ENCODE measurements around the gene FARS2.

Gene FARS2

DNA sequence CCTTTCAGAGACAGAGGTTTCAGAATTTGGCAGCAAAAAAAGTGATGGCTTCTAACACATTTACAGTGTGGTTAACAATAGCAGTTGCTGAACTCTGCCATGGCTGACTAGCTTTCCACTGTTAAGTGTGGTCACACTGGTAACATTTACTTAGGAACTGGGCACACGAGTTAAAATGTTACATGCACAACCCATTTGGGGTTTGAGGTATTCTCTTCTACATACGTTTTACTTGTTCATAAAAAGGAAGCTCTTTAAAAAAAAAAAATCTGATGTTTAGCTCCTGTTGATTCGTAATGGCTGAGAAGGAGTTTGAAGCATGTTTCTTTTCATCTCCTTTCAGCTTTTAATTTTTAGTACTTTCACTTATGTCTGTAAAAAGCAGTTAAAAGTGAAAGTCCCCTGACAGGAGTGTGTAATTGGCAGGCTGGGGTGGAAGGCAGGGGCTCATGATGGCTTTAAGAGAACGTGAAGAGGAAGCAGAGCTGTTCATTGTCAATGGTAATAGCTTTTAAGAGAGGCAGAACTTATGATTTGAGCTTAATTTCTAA lies 245.9 kb downstream of the FARS2 start:
- H3K9me3 Mint-ChIP-seq = no peaks in the 10 kb centered on the region
- H3K36me3 Mint-ChIP-seq = peaks cover 22% of the 10 kb centered on the region
- peak overlapping the region; percentile 98 for H3K27ac Mint-ChIP-seq
- H3K27me3 Mint-ChIP-seq = no peaks in the 10 kb centered on the region
- peak overlapping the region; percentile 73 for H3K4me3 Mint-ChIP-seq
- peak; percentile 93 for ATAC-seq
- H3K4me1 Mint-ChIP-seq = peaks cover 36% of the 10 kb centered on the region

- Mint-ChIP-seq H3K27ac (peak overlapping the region; percentile 98), H3K9me3 (no peaks in the 10 kb centered on the region), H3K4me3 (no peak overlapping the region), H3K36me3 (peaks cover 29% of the 10 kb centered on the region), H3K4me1 (peaks cover 36% of the 10 kb centered on the region), H3K27me3 (no peaks in the 10 kb centered on the region)
- ATAC-seq = no peak
Measured at GRCh38 chr6:5509106-5509505, 247.8 kb downstream of the FARS2 start.

DNA sequence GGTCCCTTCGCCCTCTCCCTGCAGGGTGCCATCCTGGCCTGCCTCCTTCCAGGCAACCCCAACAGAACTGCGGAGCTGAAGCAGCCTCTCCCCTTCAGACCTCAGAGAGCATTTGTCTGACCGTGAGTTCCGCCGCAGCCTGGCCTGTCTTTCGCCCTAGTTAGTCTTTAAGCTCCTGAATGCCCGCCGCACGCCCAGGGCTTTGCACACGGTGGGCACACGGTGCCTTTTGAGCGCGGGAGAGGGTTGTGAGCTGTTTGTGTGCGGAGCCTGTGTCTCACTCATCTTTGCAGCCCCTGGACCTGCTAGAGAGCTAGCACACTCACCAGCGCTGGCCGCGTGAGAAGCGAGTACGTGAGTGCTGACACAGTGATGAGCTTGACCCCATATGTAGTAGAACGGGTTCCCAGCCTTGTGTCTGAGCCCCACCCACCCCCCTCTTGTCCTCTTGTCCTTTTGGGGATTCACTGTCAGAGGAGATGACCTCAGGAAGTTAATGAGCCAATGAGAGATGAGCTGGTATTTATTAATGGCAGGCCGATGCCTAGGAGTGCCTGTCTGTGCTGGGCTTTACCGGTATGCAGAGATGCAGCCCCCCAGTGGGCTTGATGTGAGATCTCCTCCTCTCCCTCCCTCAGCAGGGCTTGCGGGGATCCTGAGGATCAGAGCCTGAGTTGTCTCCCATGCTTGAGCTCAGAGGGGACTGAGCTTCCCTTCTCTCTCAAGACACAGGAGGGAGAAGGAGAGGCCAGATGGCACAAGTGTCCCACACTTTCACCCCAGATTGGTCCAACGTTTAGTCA lies 249.2 kb downstream of the FARS2 start:
- ATAC-seq = no peak
- Mint-ChIP-seq H3K27ac (no peak overlapping the region), H3K36me3 (peaks cover 29% of the 10 kb centered on the region), H3K9me3 (no peaks in the 10 kb centered on the region), H3K4me3 (no peak overlapping the region), H3K4me1 (peaks cover 37% of the 10 kb centered on the region), H3K27me3 (no peaks in the 10 kb centered on the region)

DNA sequence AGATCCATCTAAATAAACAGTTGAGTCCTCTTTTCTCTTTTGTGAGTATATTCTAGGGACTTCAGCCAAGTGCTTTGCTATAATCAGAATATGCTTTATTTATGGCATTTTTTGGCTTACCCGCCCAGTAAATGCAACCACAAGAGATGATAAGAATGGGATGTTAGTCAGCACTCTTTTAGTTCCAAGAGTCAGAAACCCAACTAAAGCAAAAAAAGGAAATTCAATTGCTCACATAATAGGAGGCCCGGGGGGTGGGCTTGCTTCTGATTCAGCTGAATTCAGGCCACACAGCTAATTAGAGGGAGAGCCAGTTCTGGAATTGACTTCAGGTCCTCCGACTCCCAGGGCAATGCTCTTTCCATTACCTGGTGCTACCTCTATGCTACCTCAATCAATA lies 250.6 kb downstream of the FARS2 start:
- H3K4me1 Mint-ChIP-seq = peaks cover 28% of the 10 kb centered on the region
- no peak overlapping the region for H3K4me3 Mint-ChIP-seq
- no peaks in the 10 kb centered on the region for H3K27me3 Mint-ChIP-seq
- no peak overlapping the region for H3K27ac Mint-ChIP-seq
- H3K36me3 Mint-ChIP-seq = peaks cover 33% of the 10 kb centered on the region
- no peaks in the 10 kb centered on the region for H3K9me3 Mint-ChIP-seq
- ATAC-seq = no peak

DNA sequence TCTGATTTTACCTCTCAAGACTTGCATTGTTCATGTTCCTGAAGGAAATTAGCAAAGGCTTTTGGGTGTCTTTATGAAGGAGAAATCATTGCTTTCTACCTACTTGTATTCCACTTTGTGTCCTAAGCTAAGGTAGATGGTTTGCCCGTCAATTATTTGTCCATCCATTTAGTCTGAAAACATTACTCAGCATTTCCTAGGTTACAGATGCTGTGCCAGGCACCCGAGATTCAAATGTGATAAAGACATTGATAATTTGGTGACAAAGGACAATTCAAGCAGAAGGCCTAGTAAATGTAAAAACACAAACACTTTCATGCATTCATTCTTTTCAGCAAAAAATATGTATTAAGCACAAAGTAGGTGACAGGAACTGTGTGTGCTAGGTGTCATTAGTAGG lies 251.1 kb downstream of the FARS2 start:
- Mint-ChIP-seq H3K27ac (no peak overlapping the region), H3K27me3 (no peaks in the 10 kb centered on the region), H3K4me1 (peaks cover 26% of the 10 kb centered on the region), H3K4me3 (no peak overlapping the region), H3K9me3 (no peaks in the 10 kb centered on the region), H3K36me3 (peaks cover 35% of the 10 kb centered on the region)
- ATAC-seq = no peak

GRCh38 chr6:5513408-5513807 lies 252.1 kb downstream of the FARS2 start:
- Mint-ChIP-seq H3K27ac (no peak overlapping the region), H3K4me1 (peaks cover 26% of the 10 kb centered on the region), H3K9me3 (no peaks in the 10 kb centered on the region)

GRCh38 chr6:5514353-5514752 lies 253.0 kb downstream of the FARS2 start:
- H3K27ac Mint-ChIP-seq = no peak overlapping the region
- H3K4me3 Mint-ChIP-seq = no peak overlapping the region
- ATAC-seq = no peak
- H3K36me3 Mint-ChIP-seq = peaks cover 31% of the 10 kb centered on the region
- peaks cover 29% of the 10 kb centered on the region for H3K4me1 Mint-ChIP-seq
- H3K9me3 Mint-ChIP-seq = no peaks in the 10 kb centered on the region
- H3K27me3 Mint-ChIP-seq = no peaks in the 10 kb centered on the region

More at GRCh38 chr6:5513408-5513807, 252.1 kb downstream of the FARS2 start:
- Mint-ChIP-seq H3K36me3 (peaks cover 37% of the 10 kb centered on the region), H3K4me3 (no peak overlapping the region), H3K27me3 (no peaks in the 10 kb centered on the region)
- no peak for ATAC-seq

DNA sequence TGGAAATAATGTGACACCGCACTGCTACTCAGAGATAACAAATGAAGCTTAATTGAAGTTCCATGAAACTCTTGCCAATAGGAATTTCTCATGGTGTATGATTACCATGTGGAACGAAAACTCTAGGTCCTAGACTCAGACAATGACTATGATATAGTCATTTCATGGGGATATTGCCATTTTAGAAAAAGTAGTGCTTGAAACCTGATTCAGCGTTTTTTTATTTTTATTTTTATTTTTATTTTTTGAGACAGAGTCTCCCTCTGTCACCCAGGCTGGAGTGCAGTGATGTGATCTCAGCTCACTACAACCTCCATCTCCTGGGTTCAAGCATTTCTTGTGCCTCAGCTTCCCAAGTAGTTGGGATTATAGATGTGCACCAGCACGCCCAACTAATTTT lies 253.9 kb downstream of the FARS2 start:
- Mint-ChIP-seq H3K36me3 (peaks cover 26% of the 10 kb centered on the region), H3K9me3 (no peaks in the 10 kb centered on the region), H3K27ac (no peak overlapping the region), H3K4me3 (no peak overlapping the region), H3K4me1 (peaks cover 32% of the 10 kb centered on the region), H3K27me3 (no peaks in the 10 kb centered on the region)
- no peak for ATAC-seq

DNA sequence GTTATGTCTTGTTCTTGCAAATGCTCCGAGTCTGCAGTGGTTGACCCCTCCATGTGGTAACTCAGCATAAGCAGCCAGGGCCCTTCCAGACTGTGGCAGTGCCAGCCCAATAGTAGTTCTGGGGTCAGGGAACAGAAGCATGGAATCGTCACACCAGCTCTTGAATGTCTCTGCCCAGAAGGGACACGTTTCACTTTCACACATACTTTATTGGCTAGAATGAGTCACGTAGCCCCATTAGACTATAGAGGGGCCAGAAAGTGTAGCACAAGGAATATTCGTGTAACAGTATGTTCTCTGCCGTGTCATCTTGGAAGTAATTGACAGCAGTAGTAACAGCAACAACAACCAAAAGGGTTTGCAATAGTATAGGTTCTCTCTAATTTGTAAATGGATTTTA lies 254.7 kb downstream of the FARS2 start:
- H3K4me3 Mint-ChIP-seq = no peak overlapping the region
- peaks cover 32% of the 10 kb centered on the region for H3K4me1 Mint-ChIP-seq
- H3K27ac Mint-ChIP-seq = no peak overlapping the region
- no peaks in the 10 kb centered on the region for H3K27me3 Mint-ChIP-seq
- no peaks in the 10 kb centered on the region for H3K9me3 Mint-ChIP-seq
- no peak for ATAC-seq
- H3K36me3 Mint-ChIP-seq = peaks cover 22% of the 10 kb centered on the region

- Mint-ChIP-seq H3K9me3 (no peaks in the 10 kb centered on the region), H3K4me1 (peaks cover 32% of the 10 kb centered on the region), H3K4me3 (no peak overlapping the region), H3K27me3 (no peaks in the 10 kb centered on the region), H3K27ac (peak overlapping the region; percentile 20), H3K36me3 (peaks cover 15% of the 10 kb centered on the region)
- peak; percentile 84 for ATAC-seq
Measured at GRCh38 chr6:5517796-5518195, 256.5 kb downstream of the FARS2 start.

- Mint-ChIP-seq H3K4me1 (peaks cover 34% of the 10 kb centered on the region), H3K4me3 (no peak overlapping the region), H3K36me3 (peaks cover 12% of the 10 kb centered on the region), H3K27me3 (no peaks in the 10 kb centered on the region), H3K27ac (peak overlapping the region; percentile 20), H3K9me3 (no peaks in the 10 kb centered on the region)
- ATAC-seq = peak; percentile 45
Measured at GRCh38 chr6:5518936-5519491, 257.7 kb downstream of the FARS2 start.

DNA sequence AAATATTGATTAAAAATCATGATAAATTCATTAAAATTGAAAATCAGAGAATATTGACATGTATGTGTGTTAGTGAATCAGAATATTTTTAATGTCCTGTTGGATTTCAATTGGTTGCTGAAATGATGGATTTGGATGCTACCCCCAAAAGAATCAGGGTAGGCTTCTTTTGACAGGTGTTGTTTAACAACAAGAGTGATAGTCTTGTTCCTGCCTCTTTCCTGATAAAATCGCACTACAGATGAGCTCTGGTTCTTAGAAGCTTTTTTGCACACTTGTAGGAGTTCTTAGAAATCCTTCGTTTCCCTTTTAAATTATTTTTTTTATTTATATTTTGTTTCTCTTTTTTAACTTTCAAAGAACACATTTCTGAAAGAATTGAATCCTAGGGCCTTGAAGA lies 259.5 kb downstream of the FARS2 start:
- ATAC-seq = no peak
- no peak overlapping the region for H3K4me3 Mint-ChIP-seq
- H3K9me3 Mint-ChIP-seq = no peaks in the 10 kb centered on the region
- peaks cover 12% of the 10 kb centered on the region for H3K36me3 Mint-ChIP-seq
- H3K4me1 Mint-ChIP-seq = peaks cover 41% of the 10 kb centered on the region
- no peaks in the 10 kb centered on the region for H3K27me3 Mint-ChIP-seq
- H3K27ac Mint-ChIP-seq = no peak overlapping the region

GRCh38 chr6:5521322-5521721 lies 260.0 kb downstream of the FARS2 start:
- no peaks in the 10 kb centered on the region for H3K9me3 Mint-ChIP-seq
- H3K36me3 Mint-ChIP-seq = peaks cover 12% of the 10 kb centered on the region
- no peak for ATAC-seq
- H3K27me3 Mint-ChIP-seq = no peaks in the 10 kb centered on the region
- no peak overlapping the region for H3K4me3 Mint-ChIP-seq
- peaks cover 42% of the 10 kb centered on the region for H3K4me1 Mint-ChIP-seq
- no peak overlapping the region for H3K27ac Mint-ChIP-seq

GRCh38 chr6:5522147-5522546 lies 260.8 kb downstream of the FARS2 start:
- Mint-ChIP-seq H3K27ac (no peak overlapping the region), H3K9me3 (no peaks in the 10 kb centered on the region)
- ATAC-seq = no peak

GRCh38 chr6:5524110-5524509 lies 262.8 kb downstream of the FARS2 start:
- H3K4me1 Mint-ChIP-seq = peaks cover 27% of the 10 kb centered on the region
- no peak overlapping the region for H3K4me3 Mint-ChIP-seq
- H3K9me3 Mint-ChIP-seq = no peaks in the 10 kb centered on the region
- peaks cover 14% of the 10 kb centered on the region for H3K36me3 Mint-ChIP-seq
- H3K27me3 Mint-ChIP-seq = no peaks in the 10 kb centered on the region
- ATAC-seq = no peak
- H3K27ac Mint-ChIP-seq = no peak overlapping the region

More at GRCh38 chr6:5522147-5522546, 260.8 kb downstream of the FARS2 start:
- Mint-ChIP-seq H3K4me1 (peaks cover 36% of the 10 kb centered on the region), H3K4me3 (no peak overlapping the region), H3K27me3 (no peaks in the 10 kb centered on the region), H3K36me3 (peaks cover 12% of the 10 kb centered on the region)

- Mint-ChIP-seq H3K9me3 (no peaks in the 10 kb centered on the region), H3K36me3 (peaks cover 14% of the 10 kb centered on the region), H3K27me3 (no peaks in the 10 kb centered on the region), H3K4me1 (peaks cover 22% of the 10 kb centered on the region), H3K4me3 (no peak overlapping the region), H3K27ac (no peak overlapping the region)
- no peak for ATAC-seq
Measured at GRCh38 chr6:5525209-5525608, 263.9 kb downstream of the FARS2 start.
